Activated T-cell treated with anti-CD3 and anti-CD28 coated beads, Interleukin-2, amount 50 U/mL, for 72 hours (primary cell): ENCODE results near the gene CHRM5. TPM values are rescaled to one million over a fixed set of nuclear protein-coding genes. Genes with fewer than 3 reads are reported as not detected.
A peak's percentile ranks its signal among the peaks of the same experiment; 100 is the strongest.
"Not testable (repeated sequence)": the region's sequence is repeated elsewhere in the genome, so short reads cannot be mapped to it uniquely, and the experiment has no call there.

Experiments used
- ATAC-seq, 2 donors: fragments of 150-1000 bp; cut with Tn5 transposase; replicated peaks in 1 of 2; 2 replicates each; pipeline ENCODE4 v1.10.0; 2021; ENCODE audit warnings: moderate library complexity in 2 of 2, mild to moderate bottlenecking in 1 of 2
- DNase-seq, 2 donors: peaks; one replicate each; pipeline ENCODE4 v3.0.0; 2021 to 2022; ENCODE audit warnings: mixed read lengths in 1 of 2
- H3K27ac Mint-ChIP-seq: one replicate; pipeline ENCODE4 v1.8.0; 2022; ENCODE audit warnings: mild to moderate bottlenecking, moderate library complexity, mixed read lengths
- H3K27me3 Mint-ChIP-seq: one replicate; pipeline ENCODE4 v1.8.0; 2022; ENCODE audit warnings: low read depth, mixed read lengths
- H3K36me3 Mint-ChIP-seq, 2 donors: one replicate each; pipeline ENCODE4 v1.8.0; 2022; ENCODE audit warnings: mixed read lengths in 2 of 2, mild to moderate bottlenecking in 1 of 2; ENCODE audit not compliant: insufficient read depth in 2 of 2
- H3K4me1 Mint-ChIP-seq: one replicate; pipeline ENCODE4 v1.8.0; 2022; ENCODE audit warnings: low read depth, mixed read lengths
- H3K4me3 Mint-ChIP-seq, 2 donors: one replicate each; pipeline ENCODE4 v1.8.0; 2022; ENCODE audit warnings: mild to moderate bottlenecking in 2 of 2, mixed read lengths in 2 of 2, moderate library complexity in 2 of 2
- H3K9me3 Mint-ChIP-seq, 2 donors: one replicate each; pipeline ENCODE4 v1.8.0; 2022; ENCODE audit warnings: mixed read lengths in 2 of 2
- total RNA-seq, 2 donors: library from RNA; stranded (reverse); gene quantifications; one replicate each; pipeline ENCODE4 v1.2.3, GENCODE V29; 2022

Gene CHRM5
- total RNA-seq, 2 donors from 2014 or later: not detected

DNA sequence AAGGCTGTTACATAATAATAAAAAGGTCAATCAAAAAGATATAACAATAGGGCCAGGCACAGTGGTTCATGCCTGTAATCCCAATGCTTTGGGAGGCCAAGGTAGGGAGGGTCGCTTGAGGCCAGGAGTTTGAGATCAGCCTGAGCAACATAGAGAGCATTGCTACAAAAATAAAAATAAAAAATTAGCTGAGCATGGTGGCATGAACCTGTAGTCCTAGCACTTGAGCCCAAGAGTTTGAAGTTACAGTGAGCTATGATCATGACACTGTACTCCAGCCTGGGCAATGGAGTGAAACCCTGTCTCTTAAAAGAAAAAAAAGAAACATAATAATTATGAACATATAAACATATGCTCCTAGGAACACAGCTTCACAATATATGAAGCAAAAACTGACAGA is 41.4 kb downstream of the CHRM5 start:
- no peaks in the 10 kb centered on the region for H3K36me3 Mint-ChIP-seq
- no peak overlapping the region for H3K27ac Mint-ChIP-seq
- H3K4me1 Mint-ChIP-seq: no peaks in the 10 kb centered on the region
- DNase-seq (no peak), ATAC-seq (no peak)
- no peak overlapping the region for H3K4me3 Mint-ChIP-seq
- no peaks in the 10 kb centered on the region for H3K27me3 Mint-ChIP-seq
- no peaks in the 10 kb centered on the region for H3K9me3 Mint-ChIP-seq

- no peaks in the 10 kb centered on the region for H3K36me3 Mint-ChIP-seq
- no peaks in the 10 kb centered on the region for H3K4me1 Mint-ChIP-seq
- H3K27me3 Mint-ChIP-seq: no peaks in the 10 kb centered on the region
- H3K4me3 Mint-ChIP-seq: no peak overlapping the region
- DNase-seq (no peak), ATAC-seq (no peak)
- no peak overlapping the region for H3K27ac Mint-ChIP-seq
- H3K9me3 Mint-ChIP-seq: no peaks in the 10 kb centered on the region
Observed at GRCh38 chr15:34010921-34011320, 42.6 kb downstream of the CHRM5 start.

- no peak for ATAC-seq
- no peaks in the 10 kb centered on the region for H3K36me3 Mint-ChIP-seq
- no peaks in the 10 kb centered on the region for H3K9me3 Mint-ChIP-seq
- no peak for DNase-seq
- H3K4me1 Mint-ChIP-seq: no peaks in the 10 kb centered on the region
- H3K27ac Mint-ChIP-seq: no peak overlapping the region
- H3K4me3 Mint-ChIP-seq: no peak overlapping the region
- no peaks in the 10 kb centered on the region for H3K27me3 Mint-ChIP-seq
Observed at GRCh38 chr15:34011481-34011880, 43.2 kb downstream of the CHRM5 start.

DNA sequence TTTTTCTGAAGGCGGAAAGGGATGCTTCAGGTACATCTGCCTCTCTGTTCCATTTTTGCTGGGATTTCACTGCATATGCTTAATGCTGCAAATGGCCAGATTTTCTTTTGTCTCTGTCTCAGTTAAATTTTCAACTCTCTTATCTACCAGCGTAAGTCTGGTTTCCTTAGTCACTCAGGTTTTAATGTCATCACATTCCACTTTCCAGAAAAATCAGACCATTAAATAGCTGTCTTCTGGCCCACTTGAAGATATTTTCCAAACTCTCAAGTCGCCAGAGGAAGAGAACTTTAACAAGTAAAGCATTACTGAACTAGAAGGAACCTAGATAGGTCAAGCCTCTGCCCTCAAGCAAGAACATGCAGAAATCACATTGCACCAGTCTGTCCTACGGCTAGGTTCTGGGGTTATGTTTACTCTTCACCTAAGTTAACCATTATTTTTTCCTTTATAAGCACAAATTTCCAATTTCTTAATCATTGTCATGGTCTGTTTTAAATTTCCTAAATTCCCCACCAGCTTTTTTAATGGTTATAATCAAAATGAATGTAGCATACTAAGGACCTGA is 44.2 kb downstream of the CHRM5 start:
- Mint-ChIP-seq H3K9me3 (no peaks in the 10 kb centered on the region), H3K36me3 (no peaks in the 10 kb centered on the region), H3K4me3 (no peak overlapping the region), H3K27ac (no peak overlapping the region), H3K27me3 (no peaks in the 10 kb centered on the region), H3K4me1 (no peaks in the 10 kb centered on the region)
- DNase-seq: no peak
- no peak for ATAC-seq

- Mint-ChIP-seq H3K4me3 (no peak overlapping the region), H3K9me3 (no peaks in the 10 kb centered on the region), H3K4me1 (peaks cover 9% of the 10 kb centered on the region), H3K27me3 (no peaks in the 10 kb centered on the region), H3K27ac (no peak overlapping the region), H3K36me3 (peaks cover 0 to 3% of the 10 kb centered on the region in 2 donors)
- ATAC-seq (no peak), DNase-seq (no peak)
Observed at GRCh38 chr15:34013746-34014145, 45.4 kb downstream of the CHRM5 start.

DNA sequence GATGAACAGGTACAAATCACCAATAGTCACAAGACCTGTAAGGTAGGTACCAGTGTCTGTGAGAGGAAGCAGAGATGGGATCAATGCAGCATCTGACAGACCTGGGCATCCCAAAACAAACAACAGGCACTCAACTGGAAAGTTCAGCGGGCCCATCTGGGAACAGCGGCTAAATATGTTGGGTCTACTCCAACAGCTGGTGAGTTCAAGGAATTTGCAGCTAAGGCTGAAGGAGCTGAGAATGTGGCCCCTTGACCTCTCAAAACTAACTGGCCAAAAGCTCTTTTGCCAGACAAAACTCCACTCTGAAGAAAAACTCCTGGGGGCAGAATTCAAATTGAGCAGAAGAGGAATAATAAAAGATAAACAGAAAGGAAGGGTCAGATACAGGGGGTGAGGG is 46.3 kb downstream of the CHRM5 start:
- no peaks in the 10 kb centered on the region for H3K9me3 Mint-ChIP-seq
- peaks cover 12% of the 10 kb centered on the region for H3K4me1 Mint-ChIP-seq
- DNase-seq (no peak), ATAC-seq (no peak)
- H3K4me3 Mint-ChIP-seq: no peak overlapping the region
- H3K27ac Mint-ChIP-seq: no peak overlapping the region
- no peaks in the 10 kb centered on the region for H3K27me3 Mint-ChIP-seq
- peaks cover 0 to 3% of the 10 kb centered on the region in 2 donors for H3K36me3 Mint-ChIP-seq

GRCh38 chr15:34018021-34018645 is 49.8 kb downstream of the CHRM5 start:
- H3K27me3 Mint-ChIP-seq: no peaks in the 10 kb centered on the region
- H3K4me3 Mint-ChIP-seq: peak overlapping the region; percentile 60 to 70
- peak; percentile 46 to 73 for DNase-seq
- H3K27ac Mint-ChIP-seq: peak overlapping the region; percentile 64
- peaks cover 3% of the 10 kb centered on the region in 2 donors for H3K36me3 Mint-ChIP-seq
- peaks cover 17% of the 10 kb centered on the region for H3K4me1 Mint-ChIP-seq
- ATAC-seq: peak; percentile 63 to 81
- H3K9me3 Mint-ChIP-seq: no peaks in the 10 kb centered on the region

DNA sequence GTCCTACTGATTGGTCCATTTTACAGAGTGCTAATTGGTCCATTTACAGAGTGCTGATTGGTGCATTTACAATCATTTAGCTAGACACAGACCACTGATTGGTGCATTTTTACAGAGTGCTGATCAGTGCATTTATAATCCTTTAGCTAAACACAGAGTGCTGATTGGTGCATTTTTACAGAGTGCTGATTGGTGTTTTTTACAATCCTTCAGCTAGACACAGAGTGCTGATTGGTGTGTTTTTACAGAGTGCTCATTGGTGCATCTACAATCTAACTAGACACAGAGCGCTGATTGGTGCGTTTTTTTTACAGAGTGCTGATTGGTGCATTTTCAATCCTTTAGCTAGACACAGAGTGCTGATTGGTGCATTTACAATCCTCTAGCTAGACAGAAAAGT is 50.4 kb downstream of the CHRM5 start:
- Mint-ChIP-seq H3K4me3 (peak overlapping the region; percentile 60 to 70), H3K4me1 (peaks cover 17% of the 10 kb centered on the region)
- not testable (repeated sequence) for ATAC-seq, H3K9me3 Mint-ChIP-seq, H3K27me3 Mint-ChIP-seq, H3K36me3 Mint-ChIP-seq, H3K27ac Mint-ChIP-seq, DNase-seq

- Mint-ChIP-seq H3K9me3 (no peaks in the 10 kb centered on the region), H3K27ac (no peak overlapping the region), H3K4me3 (no peak overlapping the region), H3K36me3 (peaks cover 3% of the 10 kb centered on the region in 2 donors), H3K4me1 (peaks cover 17% of the 10 kb centered on the region), H3K27me3 (no peaks in the 10 kb centered on the region)
- ATAC-seq (peak; percentile 54 to 68), DNase-seq (peak in 1 of 2 donors; percentile 12)
Observed at GRCh38 chr15:34019369-34019990, 51.2 kb downstream of the CHRM5 start.

GRCh38 chr15:34023907-34024306 is 55.6 kb downstream of the CHRM5 start:
- H3K27ac Mint-ChIP-seq: no peak overlapping the region
- no peak overlapping the region for H3K4me3 Mint-ChIP-seq
- no peak for DNase-seq
- H3K9me3 Mint-ChIP-seq: peaks cover 0 to 2% of the 10 kb centered on the region in 2 donors
- peaks cover 18% of the 10 kb centered on the region for H3K4me1 Mint-ChIP-seq
- ATAC-seq: no peak
- no peaks in the 10 kb centered on the region for H3K27me3 Mint-ChIP-seq
- peaks cover 0 to 9% of the 10 kb centered on the region in 2 donors for H3K36me3 Mint-ChIP-seq

GRCh38 chr15:34025252-34025651 is 57.0 kb downstream of the CHRM5 start:
- no peak overlapping the region for H3K4me3 Mint-ChIP-seq
- ATAC-seq: no peak
- peaks cover 0 to 9% of the 10 kb centered on the region in 2 donors for H3K36me3 Mint-ChIP-seq
- H3K27ac Mint-ChIP-seq: no peak overlapping the region
- DNase-seq: no peak
- H3K27me3 Mint-ChIP-seq: no peaks in the 10 kb centered on the region
- peaks cover 11% of the 10 kb centered on the region for H3K4me1 Mint-ChIP-seq
- H3K9me3 Mint-ChIP-seq: peaks cover 0 to 2% of the 10 kb centered on the region in 2 donors

DNA sequence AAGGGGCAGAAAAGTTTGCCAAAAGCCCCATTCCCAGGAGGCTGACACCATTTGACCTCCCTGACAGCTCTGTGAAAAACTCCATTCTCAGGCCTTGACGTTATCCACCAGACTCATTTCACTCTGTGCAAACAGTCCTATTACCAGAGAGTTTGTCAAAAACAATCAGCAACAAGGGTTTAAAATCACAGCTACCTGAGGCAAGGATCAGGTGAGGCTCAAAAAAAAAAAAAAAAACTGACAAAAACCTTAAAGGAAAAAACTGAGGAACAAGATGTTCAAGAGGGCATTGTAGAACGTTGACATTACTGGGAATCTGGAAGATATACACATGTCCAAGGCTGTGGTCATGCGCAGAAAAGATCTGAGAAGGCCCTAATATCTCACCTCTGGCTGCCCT is 59.3 kb downstream of the CHRM5 start:
- Mint-ChIP-seq H3K27me3 (no peaks in the 10 kb centered on the region), H3K36me3 (peaks cover 0 to 6% of the 10 kb centered on the region in 2 donors), H3K4me3 (no peak overlapping the region), H3K4me1 (peaks cover 24% of the 10 kb centered on the region), H3K9me3 (peaks cover 0 to 2% of the 10 kb centered on the region in 2 donors), H3K27ac (no peak overlapping the region)
- DNase-seq (no peak), ATAC-seq (no peak)

DNA sequence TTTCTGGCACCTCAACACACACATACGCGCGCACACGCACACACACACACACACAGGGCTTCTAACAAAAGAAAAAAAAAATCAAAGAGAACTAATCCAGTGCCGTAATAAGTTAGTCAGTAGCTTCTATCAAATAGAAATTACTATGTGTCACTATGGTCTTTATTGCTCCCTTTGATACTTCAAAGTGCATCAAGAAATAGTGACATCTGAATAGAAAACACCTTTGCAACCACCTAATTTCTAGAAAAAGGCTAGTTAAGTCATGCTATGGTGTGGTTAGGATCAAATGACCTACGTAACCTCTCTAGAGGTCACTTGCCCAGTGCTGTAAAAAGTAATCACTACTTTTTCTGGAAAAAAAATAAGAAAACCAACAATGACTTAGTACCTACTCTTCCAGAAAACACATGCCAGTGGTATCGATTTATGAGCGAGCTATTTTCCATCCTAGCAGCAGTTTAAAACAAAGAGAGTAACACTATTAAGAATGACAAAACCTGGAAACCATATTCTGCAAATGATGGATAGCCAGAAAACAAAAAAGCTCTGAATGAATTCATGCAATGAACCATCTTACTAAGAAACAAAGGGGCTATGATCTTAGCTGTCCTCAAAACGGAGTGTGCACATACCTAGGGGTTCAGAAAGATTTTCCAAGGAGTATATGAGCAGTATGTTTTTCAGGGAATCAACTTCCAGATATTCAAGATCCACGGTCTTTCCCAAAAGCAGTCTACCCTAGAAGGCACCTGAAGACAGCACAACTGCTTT is 63.9 kb downstream of the CHRM5 start:
- H3K27ac Mint-ChIP-seq: peak overlapping the region; percentile 82
- H3K27me3 Mint-ChIP-seq: no peaks in the 10 kb centered on the region
- H3K9me3 Mint-ChIP-seq: peaks cover 0 to 2% of the 10 kb centered on the region in 2 donors
- H3K4me3 Mint-ChIP-seq: peak overlapping the region in 1 of 2 donors; percentile 47
- H3K36me3 Mint-ChIP-seq: peaks cover 0 to 3% of the 10 kb centered on the region in 2 donors
- ATAC-seq (peak; percentile 80 to 81), DNase-seq (no peak)
- H3K4me1 Mint-ChIP-seq: peaks cover 33% of the 10 kb centered on the region
